Camera-type eye (tissue), 1 donor: ENCODE measurements around the gene ESYT1. TPM values are rescaled to one million over a fixed set of nuclear protein-coding genes. Genes with fewer than 3 reads are reported as not detected.

Experiments used
- total RNA-seq: library from RNA; depleted of rRNA; stranded (reverse); fragments of >200 nt; gene quantifications from one replicate; pipeline ENCODE4 v1.2.3, GENCODE V29; 2014

Gene ESYT1, protein sequence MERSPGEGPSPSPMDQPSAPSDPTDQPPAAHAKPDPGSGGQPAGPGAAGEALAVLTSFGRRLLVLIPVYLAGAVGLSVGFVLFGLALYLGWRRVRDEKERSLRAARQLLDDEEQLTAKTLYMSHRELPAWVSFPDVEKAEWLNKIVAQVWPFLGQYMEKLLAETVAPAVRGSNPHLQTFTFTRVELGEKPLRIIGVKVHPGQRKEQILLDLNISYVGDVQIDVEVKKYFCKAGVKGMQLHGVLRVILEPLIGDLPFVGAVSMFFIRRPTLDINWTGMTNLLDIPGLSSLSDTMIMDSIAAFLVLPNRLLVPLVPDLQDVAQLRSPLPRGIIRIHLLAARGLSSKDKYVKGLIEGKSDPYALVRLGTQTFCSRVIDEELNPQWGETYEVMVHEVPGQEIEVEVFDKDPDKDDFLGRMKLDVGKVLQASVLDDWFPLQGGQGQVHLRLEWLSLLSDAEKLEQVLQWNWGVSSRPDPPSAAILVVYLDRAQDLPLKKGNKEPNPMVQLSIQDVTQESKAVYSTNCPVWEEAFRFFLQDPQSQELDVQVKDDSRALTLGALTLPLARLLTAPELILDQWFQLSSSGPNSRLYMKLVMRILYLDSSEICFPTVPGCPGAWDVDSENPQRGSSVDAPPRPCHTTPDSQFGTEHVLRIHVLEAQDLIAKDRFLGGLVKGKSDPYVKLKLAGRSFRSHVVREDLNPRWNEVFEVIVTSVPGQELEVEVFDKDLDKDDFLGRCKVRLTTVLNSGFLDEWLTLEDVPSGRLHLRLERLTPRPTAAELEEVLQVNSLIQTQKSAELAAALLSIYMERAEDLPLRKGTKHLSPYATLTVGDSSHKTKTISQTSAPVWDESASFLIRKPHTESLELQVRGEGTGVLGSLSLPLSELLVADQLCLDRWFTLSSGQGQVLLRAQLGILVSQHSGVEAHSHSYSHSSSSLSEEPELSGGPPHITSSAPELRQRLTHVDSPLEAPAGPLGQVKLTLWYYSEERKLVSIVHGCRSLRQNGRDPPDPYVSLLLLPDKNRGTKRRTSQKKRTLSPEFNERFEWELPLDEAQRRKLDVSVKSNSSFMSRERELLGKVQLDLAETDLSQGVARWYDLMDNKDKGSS
- total RNA-seq: 59.4 TPM

GRCh38 chr12:56127888-56128669 lies at the start of gene ESYT1:
Gene ESYT1 (plus strand): TSS chr12:56128267. CDS start chr12:56128320, 53 bp downstream.

DNA sequence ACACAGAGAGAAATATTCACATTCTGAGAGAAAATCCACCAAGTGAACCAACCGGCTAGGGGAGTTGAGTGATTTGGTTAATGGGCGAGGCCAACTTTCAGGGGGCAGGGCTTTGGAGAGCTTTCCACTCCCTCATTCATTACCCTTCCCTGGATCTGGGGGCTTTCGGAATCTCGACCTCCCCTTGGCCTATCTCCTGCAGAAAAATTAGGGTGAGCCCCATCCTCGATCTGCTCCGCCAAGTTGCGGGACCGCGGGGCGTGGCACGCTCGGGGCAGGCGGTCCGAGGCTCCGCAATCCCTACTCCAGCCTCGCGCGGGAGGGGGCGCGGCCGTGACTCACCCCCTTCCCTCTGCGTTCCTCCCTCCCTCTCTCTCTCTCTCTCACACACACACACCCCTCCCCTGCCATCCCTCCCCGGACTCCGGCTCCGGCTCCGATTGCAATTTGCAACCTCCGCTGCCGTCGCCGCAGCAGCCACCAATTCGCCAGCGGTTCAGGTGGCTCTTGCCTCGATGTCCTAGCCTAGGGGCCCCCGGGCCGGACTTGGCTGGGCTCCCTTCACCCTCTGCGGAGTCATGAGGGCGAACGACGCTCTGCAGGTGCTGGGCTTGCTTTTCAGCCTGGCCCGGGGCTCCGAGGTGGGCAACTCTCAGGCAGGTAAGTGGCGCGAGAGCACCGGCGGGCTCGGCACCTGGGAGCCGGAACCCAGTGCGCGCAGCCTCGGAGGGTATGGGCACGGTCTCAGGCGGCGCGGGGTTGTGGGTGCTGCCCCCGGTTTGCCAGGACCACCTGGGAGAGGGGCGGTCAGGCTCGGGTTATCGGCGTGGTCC lies 48.1 kb upstream of the ESYT1 start, which contains the start of gene ERBB3:
Gene ERBB3, plus strand, starts transcription at position 443 of the 833 bp plus-strand sequence. Its CDS starts 136 bp downstream, at position 579.

DNA sequence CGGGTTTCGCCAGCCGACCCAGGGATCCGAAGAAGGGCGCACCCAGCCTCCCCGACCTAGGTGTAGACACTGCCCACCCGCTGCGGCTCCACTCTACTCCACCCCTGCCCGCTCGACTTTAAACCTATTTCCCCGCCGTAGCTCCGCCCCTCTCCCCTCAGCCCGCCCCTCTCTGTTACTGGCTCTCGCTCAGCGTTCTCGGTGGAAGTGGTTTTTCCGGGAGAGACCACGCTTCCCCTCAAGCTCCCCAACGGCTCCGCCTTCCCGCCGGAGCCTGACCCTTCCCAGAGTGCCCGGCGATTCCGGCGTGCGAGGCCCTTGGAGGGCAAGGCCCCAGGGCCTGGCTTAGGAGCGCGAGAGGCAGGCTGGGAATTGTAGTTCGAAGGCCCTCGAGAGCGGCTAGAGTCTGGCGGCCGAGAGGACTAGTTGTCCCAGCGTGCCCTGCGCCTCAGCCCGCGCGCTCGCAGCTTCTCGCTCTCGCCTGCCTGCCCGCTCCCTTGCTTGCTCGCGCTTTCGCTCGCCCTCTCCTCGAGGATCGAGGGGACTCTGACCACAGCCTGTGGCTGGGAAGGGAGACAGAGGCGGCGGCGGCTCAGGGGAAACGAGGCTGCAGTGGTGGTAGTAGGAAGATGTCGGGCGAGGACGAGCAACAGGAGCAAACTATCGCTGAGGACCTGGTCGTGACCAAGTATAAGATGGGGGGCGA lies 23.8 kb upstream of the ESYT1 start, which contains the start of gene PA2G4:
Gene PA2G4, plus strand, starts transcription at position 451 of the 706 bp plus-strand sequence. Its CDS starts 179 bp downstream, at position 630.

GRCh38 chr12:56116267-56117081 lies 11.6 kb upstream of the ESYT1 start, which contains the start of gene RPL41:
Gene RPL41 (plus strand): TSS chr12:56116633.

GRCh38 chr12:56117778-56118687 lies 10.0 kb upstream of the ESYT1 start, which contains the start of gene ZC3H10:
Gene ZC3H10 (plus strand): TSS chr12:56118266. CDS start chr12:56120563, 2,297 bp downstream.

GRCh38 chr12:56152132-56152755 lies 24.2 kb downstream of the ESYT1 start, which contains the start of gene MYL6B:
Gene MYL6B (plus strand): TSS chr12:56152587. CDS start chr12:56153919, 1,332 bp downstream.

GRCh38 chr12:56158029-56158925 lies 30.2 kb downstream of the ESYT1 start, which contains the start of gene MYL6:
Gene MYL6 (plus strand): TSS chr12:56158359. CDS start chr12:56158402, 43 bp downstream.

DNA sequence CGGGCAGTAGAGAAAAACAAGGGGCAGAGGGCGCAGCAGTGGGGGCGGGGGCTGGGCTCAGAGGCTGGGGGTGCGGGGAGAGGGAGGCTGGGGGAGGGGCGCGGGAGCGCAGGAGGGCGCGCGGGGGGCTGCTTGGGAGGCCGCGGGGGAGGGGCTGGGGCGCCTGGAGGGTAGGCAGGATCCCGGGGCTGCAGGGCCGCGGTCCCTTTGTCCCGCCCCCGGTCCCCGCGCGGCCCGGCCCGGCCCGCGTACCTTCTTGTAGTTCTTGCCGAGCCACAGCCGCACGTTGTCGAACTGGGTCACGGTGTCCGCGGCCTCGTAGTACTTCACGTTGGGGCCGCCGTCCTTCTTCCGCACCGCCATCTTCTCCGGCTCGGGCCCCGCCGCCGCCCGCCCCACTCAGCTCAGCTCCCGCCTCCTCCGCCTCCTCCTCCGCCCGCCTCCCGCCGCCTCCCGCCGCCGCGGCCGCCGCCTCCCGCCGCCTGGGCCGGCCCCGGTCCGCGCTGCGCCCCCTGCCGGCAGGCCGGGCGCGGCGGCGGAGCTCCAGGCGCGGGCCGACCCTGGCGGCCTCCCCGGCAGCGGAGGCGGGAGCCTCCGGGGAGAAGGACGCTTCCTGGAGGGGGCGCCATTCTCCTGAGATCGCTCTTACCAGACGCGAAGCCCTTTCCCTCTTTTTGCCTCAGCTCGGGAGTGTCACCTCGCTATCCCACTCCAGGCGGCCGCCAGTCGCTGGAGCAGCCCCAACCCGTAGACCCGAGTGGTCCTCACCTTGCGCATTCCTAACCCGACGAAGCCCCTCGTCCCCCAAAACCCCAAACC lies 61.2 kb downstream of the ESYT1 start, which contains the start of gene SMARCC2:
Gene SMARCC2, minus strand, starts transcription at position 385 of the 819 bp plus-strand sequence. Its CDS starts 22 bp downstream, at position 363.

Other genes starting within 250 kb of the ESYT1 start
- 20.8 TPM for gene PYM1, start 200.4 kb upstream of the ESYT1 start, total RNA-seq
- gene DGKA, start 197.1 kb upstream of the ESYT1 start, total RNA-seq: 35.2 TPM
- gene PMEL, start 162.2 kb upstream of the ESYT1 start, total RNA-seq: 363 TPM
- gene CDK2, start 161.4 kb upstream of the ESYT1 start, total RNA-seq: 17.2 TPM
- 84.3 TPM for gene RAB5B, start 154.2 kb upstream of the ESYT1 start, total RNA-seq
- 20.3 TPM for gene SUOX, start 131.0 kb upstream of the ESYT1 start, total RNA-seq
- 6.3 TPM for gene IKZF4, start 107.2 kb upstream of the ESYT1 start, total RNA-seq
- 457 TPM for gene RPS26, start 86.3 kb upstream of the ESYT1 start, total RNA-seq
- 28.4 TPM for gene ERBB3, start 48.1 kb upstream of the ESYT1 start, total RNA-seq
- 85.4 TPM for gene PA2G4, start 23.7 kb upstream of the ESYT1 start, total RNA-seq
- gene RPL41, start 11.6 kb upstream of the ESYT1 start, total RNA-seq: 774 TPM
- 9.2 TPM for gene ZC3H10, start 10.0 kb upstream of the ESYT1 start, total RNA-seq
- 153 TPM for gene MYL6B, start 24.3 kb downstream of the ESYT1 start, total RNA-seq
- gene MYL6, start 30.1 kb downstream of the ESYT1 start, total RNA-seq: 753 TPM
- gene SMARCC2, start 61.2 kb downstream of the ESYT1 start, total RNA-seq: 116 TPM
- gene RNF41, start 93.7 kb downstream of the ESYT1 start, total RNA-seq: 79.0 TPM
- 25.8 TPM for gene NABP2, start 96.1 kb downstream of the ESYT1 start, total RNA-seq
- gene SLC39A5, start 101.8 kb downstream of the ESYT1 start, total RNA-seq: 2.4 TPM
- 22.9 TPM for gene ANKRD52, start 130.1 kb downstream of the ESYT1 start, total RNA-seq
- 17.2 TPM for gene COQ10A, start 138.7 kb downstream of the ESYT1 start, total RNA-seq
- gene CS, start 172.1 kb downstream of the ESYT1 start, total RNA-seq: 109 TPM
- gene CNPY2, start 187.7 kb downstream of the ESYT1 start, total RNA-seq: 76.5 TPM
- 64.0 TPM for gene PAN2, start 205.7 kb downstream of the ESYT1 start, total RNA-seq
- gene IL23A, start 210.6 kb downstream of the ESYT1 start, total RNA-seq: 0.71 TPM
- 152 TPM for gene STAT2, start 231.8 kb downstream of the ESYT1 start, total RNA-seq
- gene APOF, start 234.6 kb downstream of the ESYT1 start, total RNA-seq: not detected